WTC11 (cell line): Measurements from ENCODE around the gene MED9. TPM values are rescaled to one million over a fixed set of nuclear protein-coding genes. Genes with fewer than 3 reads are reported as not detected.

Experiments used
- ATAC-seq: fragments of 200-7000 bp; cut with Tn5 transposase; 2 replicates; pipeline ENCODE4 v1.10.0; 2021; ENCODE audit warnings: mild to moderate bottlenecking, moderate library complexity
- CTCF ChIA-PET: fragments of 300-600 bp; sonication (Branson Sonifier 250); formaldehyde crosslinking; loops from one replicate; lab custom pipeline; 2021; ENCODE audit warnings: antibody characterized with exemption; lab: Charles Lee
- POLR2A ChIA-PET: fragments of 350-600 bp; sonication (Branson Sonifier 250); formaldehyde crosslinking; loops from one replicate; lab custom pipeline; 2021; ENCODE audit warnings: antibody characterized with exemption; lab: Charles Lee
- DNase-seq: peaks from one replicate; pipeline ENCODE4 v3.0.0; 2021; ENCODE audit warnings: low spot score
- H3K27ac Mint-ChIP-seq: 2 replicates; pipeline ENCODE4 v1.8.0; 2021; ENCODE audit warnings: mixed read lengths
- H3K27me3 Mint-ChIP-seq: 2 replicates; pipeline ENCODE4 v1.8.0; 2021; ENCODE audit warnings: low read depth, mild to moderate bottlenecking, moderate library complexity, mixed read lengths
- H3K36me3 Mint-ChIP-seq: 2 replicates; pipeline ENCODE4 v1.8.0; 2021; ENCODE audit warnings: mixed read lengths
- H3K4me1 Mint-ChIP-seq: 2 replicates; pipeline ENCODE4 v1.8.0; 2022; ENCODE audit warnings: mixed read lengths
- H3K4me3 Mint-ChIP-seq: 2 replicates; pipeline ENCODE4 v1.8.0; 2021; ENCODE audit warnings: mild to moderate bottlenecking, moderate library complexity, mixed read lengths
- H3K9me3 Mint-ChIP-seq: 2 replicates; pipeline ENCODE4 v1.8.0; 2021; ENCODE audit warnings: mixed read lengths
- ATF1 ChIP-seq: sonication (generic); formaldehyde crosslinking; IDR thresholded peaks from 2 replicates; pipeline ENCODE4 v1.8.1; 2023; ENCODE audit warnings: mild to moderate bottlenecking, moderate library complexity, missing genetic modification reagents
- EMX1 ChIP-seq: fragments of 250-450 bp; sonication (Bioruptor Pico); IDR thresholded peaks from 2 replicates; pipeline ENCODE4 v1.8.0; 2021; ENCODE audit warnings: mild to moderate bottlenecking
- FOXP1 ChIP-seq: sonication (generic); formaldehyde crosslinking; IDR thresholded peaks from 2 replicates; pipeline ENCODE4 v1.8.0; 2022; ENCODE audit warnings: missing genetic modification reagents, mild to moderate bottlenecking, moderate library complexity, borderline replicate concordance
- GRHL2 ChIP-seq: fragments of 250-450 bp; sonication (Bioruptor Pico); IDR thresholded peaks from 2 replicates; pipeline ENCODE4 v1.8.0; 2022; ENCODE audit warnings: mild to moderate bottlenecking, moderate library complexity; ENCODE audit not compliant: insufficient replicate concordance, severe bottlenecking
- IRF2 ChIP-seq: sonication (generic); formaldehyde crosslinking; IDR thresholded peaks from 2 replicates; pipeline ENCODE4 v1.8.0; 2022; ENCODE audit warnings: low read depth, missing genetic modification reagents, borderline replicate concordance
- JUN ChIP-seq: sonication (generic); formaldehyde crosslinking; IDR thresholded peaks from 2 replicates; pipeline ENCODE4 v1.8.0; 2023; ENCODE audit warnings: mild to moderate bottlenecking, missing genetic modification reagents
- MYBL2 ChIP-seq: sonication (generic); formaldehyde crosslinking; IDR thresholded peaks from 2 replicates; pipeline ENCODE4 v1.8.1; 2023; ENCODE audit warnings: mild to moderate bottlenecking, moderate library complexity, missing genetic modification reagents
- NFYB ChIP-seq: sonication (generic); formaldehyde crosslinking; conservative IDR thresholded peaks from 2 replicates; pipeline ENCODE4 v1.8.0; 2022; ENCODE audit warnings: low read depth, missing genetic modification reagents
- RELA ChIP-seq: sonication (generic); formaldehyde crosslinking; IDR thresholded peaks from 2 replicates; pipeline ENCODE4 v1.8.1; 2022; ENCODE audit warnings: missing genetic modification reagents, mild to moderate bottlenecking, borderline replicate concordance
- ZNF671 ChIP-seq: fragments of 250-450 bp; sonication (Bioruptor Pico); IDR thresholded peaks from 2 replicates; pipeline ENCODE4 v1.8.0; 2021; ENCODE audit warnings: mild to moderate bottlenecking
- total RNA-seq: library from RNA; stranded (reverse); gene quantifications from 3 replicates; pipeline ENCODE4 v1.2.3, GENCODE V29; 2021
- TF ChIP-seq, protein P1 (sequence below): fragments of 200-600 bp; IDR thresholded peaks from 2 replicates; pipeline ENCODE4 v1.8.0; 2022; ENCODE audit warnings: antibody characterized with exemption
- TF ChIP-seq, protein P2 (sequence below): sonication (generic); formaldehyde crosslinking; conservative IDR thresholded peaks from 2 replicates; pipeline ENCODE4 v1.8.1; 2022; ENCODE audit warnings: mild to moderate bottlenecking, missing genetic modification reagents
- TF ChIP-seq, protein P3 (sequence below): sonication (generic); formaldehyde crosslinking; IDR thresholded peaks from 2 replicates; pipeline ENCODE4 v1.8.1; 2023; ENCODE audit warnings: mild to moderate bottlenecking, moderate library complexity, missing genetic modification reagents
- TF ChIP-seq, protein P4 (sequence below): sonication (generic); formaldehyde crosslinking; IDR thresholded peaks from 2 replicates; pipeline ENCODE4 v1.8.1; 2022; ENCODE audit warnings: mild to moderate bottlenecking, missing genetic modification reagents, moderate library complexity, borderline replicate concordance
- TF ChIP-seq, protein P5 (sequence below): sonication (generic); formaldehyde crosslinking; IDR thresholded peaks from 2 replicates; pipeline ENCODE4 v1.8.1; 2023; ENCODE audit warnings: mild to moderate bottlenecking, missing genetic modification reagents

Gene MED9
- total RNA-seq, 1 experiment from 2014 or later = 21.1 TPM

DNA sequence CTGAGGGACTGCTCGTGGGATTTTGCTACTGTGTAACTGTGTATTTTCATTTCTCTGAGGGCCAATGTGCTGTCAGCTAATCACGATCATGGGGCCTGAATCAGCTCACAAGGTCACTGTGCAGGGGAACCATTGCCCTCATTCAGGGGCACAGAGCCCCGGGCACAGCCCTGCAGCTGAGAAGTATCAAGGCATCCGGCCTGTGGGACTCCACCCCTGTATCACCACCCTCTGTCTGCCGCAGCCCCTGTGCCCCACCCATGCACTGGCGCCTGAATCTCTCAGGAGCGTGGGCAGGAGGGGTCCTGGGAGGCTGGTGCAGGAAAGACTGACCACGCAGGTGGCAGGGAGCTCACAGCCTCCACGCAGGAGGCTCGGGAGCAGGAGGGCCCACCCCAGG, 62.8 kb downstream of the MED9 start (continued):
- TF ChIP-seq, protein P1, sequence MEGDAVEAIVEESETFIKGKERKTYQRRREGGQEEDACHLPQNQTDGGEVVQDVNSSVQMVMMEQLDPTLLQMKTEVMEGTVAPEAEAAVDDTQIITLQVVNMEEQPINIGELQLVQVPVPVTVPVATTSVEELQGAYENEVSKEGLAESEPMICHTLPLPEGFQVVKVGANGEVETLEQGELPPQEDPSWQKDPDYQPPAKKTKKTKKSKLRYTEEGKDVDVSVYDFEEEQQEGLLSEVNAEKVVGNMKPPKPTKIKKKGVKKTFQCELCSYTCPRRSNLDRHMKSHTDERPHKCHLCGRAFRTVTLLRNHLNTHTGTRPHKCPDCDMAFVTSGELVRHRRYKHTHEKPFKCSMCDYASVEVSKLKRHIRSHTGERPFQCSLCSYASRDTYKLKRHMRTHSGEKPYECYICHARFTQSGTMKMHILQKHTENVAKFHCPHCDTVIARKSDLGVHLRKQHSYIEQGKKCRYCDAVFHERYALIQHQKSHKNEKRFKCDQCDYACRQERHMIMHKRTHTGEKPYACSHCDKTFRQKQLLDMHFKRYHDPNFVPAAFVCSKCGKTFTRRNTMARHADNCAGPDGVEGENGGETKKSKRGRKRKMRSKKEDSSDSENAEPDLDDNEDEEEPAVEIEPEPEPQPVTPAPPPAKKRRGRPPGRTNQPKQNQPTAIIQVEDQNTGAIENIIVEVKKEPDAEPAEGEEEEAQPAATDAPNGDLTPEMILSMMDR = no peak
- no peak for TF ChIP-seq IRF2 (CRISPR knock-in tag)
- TF ChIP-seq, all 79 proteins: peak for 0

DNA sequence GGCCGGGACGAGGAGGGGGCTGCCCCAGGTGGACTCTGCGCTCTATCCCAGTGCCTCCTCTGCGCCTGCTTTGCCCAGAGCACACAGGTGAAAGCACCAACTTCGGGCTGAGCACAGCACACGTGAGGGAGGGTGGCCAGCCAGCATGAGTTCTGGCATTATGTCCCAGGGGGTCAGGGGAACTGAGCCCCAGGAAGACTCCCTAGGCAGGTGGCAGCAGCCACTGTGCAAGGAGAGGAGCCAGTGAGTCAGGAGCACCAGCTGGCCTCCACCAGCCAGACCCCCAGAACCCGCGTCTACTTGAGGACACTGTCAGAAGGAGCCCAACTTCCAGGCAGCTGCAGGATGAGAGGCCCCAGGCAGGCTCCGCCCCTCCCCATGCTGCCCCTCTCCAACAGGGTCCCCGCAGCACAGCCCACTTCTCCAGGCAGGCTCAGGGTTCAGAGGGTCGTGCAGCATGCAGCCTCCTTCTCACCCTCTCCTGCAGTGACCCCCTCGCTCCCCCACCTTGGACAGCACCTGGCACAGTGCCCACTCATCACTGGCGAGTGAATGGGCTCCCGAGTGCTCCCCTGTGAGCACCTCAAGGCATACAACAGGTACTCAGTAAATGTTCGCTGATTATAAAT, 63.6 kb downstream of the MED9 start:
- no peaks in the 10 kb centered on the region for H3K9me3 Mint-ChIP-seq
- H3K36me3 Mint-ChIP-seq = no peaks in the 10 kb centered on the region
- peaks cover 4% of the 10 kb centered on the region; the same call in 1 of the 2 replicates for H3K4me1 Mint-ChIP-seq
- TF ChIP-seq EMX1 (CRISPR knock-in tag) (no peak), ZNF671 (CRISPR knock-in tag) (no peak), GRHL2 (CRISPR knock-in tag) (no peak), MYBL2 (no peak), NFYB (CRISPR knock-in tag) (no peak), RELA (CRISPR knock-in tag) (no peak), JUN (CRISPR knock-in tag) (no peak), ATF1 (CRISPR knock-in tag) (no peak), FOXP1 (CRISPR knock-in tag) (no peak)
- TF ChIP-seq, protein P2, sequence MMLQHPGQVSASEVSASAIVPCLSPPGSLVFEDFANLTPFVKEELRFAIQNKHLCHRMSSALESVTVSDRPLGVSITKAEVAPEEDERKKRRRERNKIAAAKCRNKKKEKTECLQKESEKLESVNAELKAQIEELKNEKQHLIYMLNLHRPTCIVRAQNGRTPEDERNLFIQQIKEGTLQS (CRISPR knock-in tag) = no peak
- TF ChIP-seq, protein P3, sequence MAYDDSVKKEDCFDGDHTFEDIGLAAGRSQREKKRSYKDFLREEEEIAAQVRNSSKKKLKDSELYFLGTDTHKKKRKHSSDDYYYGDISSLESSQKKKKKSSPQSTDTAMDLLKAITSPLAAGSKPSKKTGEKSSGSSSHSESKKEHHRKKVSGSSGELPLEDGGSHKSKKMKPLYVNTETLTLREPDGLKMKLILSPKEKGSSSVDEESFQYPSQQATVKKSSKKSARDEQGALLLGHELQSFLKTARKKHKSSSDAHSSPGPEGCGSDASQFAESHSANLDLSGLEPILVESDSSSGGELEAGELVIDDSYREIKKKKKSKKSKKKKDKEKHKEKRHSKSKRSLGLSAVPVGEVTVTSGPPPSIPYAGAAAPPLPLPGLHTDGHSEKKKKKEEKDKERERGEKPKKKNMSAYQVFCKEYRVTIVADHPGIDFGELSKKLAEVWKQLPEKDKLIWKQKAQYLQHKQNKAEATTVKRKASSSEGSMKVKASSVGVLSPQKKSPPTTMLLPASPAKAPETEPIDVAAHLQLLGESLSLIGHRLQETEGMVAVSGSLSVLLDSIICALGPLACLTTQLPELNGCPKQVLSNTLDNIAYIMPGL (CRISPR knock-in tag) = no peak
- TF ChIP-seq, protein P4, sequence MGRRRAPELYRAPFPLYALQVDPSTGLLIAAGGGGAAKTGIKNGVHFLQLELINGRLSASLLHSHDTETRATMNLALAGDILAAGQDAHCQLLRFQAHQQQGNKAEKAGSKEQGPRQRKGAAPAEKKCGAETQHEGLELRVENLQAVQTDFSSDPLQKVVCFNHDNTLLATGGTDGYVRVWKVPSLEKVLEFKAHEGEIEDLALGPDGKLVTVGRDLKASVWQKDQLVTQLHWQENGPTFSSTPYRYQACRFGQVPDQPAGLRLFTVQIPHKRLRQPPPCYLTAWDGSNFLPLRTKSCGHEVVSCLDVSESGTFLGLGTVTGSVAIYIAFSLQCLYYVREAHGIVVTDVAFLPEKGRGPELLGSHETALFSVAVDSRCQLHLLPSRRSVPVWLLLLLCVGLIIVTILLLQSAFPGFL (CRISPR knock-in tag) = no peak
- TF ChIP-seq, protein P5, sequence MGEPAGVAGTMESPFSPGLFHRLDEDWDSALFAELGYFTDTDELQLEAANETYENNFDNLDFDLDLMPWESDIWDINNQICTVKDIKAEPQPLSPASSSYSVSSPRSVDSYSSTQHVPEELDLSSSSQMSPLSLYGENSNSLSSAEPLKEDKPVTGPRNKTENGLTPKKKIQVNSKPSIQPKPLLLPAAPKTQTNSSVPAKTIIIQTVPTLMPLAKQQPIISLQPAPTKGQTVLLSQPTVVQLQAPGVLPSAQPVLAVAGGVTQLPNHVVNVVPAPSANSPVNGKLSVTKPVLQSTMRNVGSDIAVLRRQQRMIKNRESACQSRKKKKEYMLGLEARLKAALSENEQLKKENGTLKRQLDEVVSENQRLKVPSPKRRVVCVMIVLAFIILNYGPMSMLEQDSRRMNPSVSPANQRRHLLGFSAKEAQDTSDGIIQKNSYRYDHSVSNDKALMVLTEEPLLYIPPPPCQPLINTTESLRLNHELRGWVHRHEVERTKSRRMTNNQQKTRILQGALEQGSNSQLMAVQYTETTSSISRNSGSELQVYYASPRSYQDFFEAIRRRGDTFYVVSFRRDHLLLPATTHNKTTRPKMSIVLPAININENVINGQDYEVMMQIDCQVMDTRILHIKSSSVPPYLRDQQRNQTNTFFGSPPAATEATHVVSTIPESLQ (CRISPR knock-in tag) = no peak
- TF ChIP-seq, all 79 proteins: peak for 0
- ChIA-PET POLR2A (no interaction called here), CTCF (interaction anchor here (1.1 to 3.1 kb wide), 4 partner anchors 28 to 45 kb away, joined by 4 to 16 read pairs (median 10); partner anchors contain the start of gene RASD1)
- H3K4me3 Mint-ChIP-seq = no peak overlapping the region
- 0 out of 2 replicates have a peak overlapping the region, but pooled peaks have one; percentile 4 for H3K27ac Mint-ChIP-seq
- DNase-seq = peak; percentile 31
- no peaks in the 10 kb centered on the region for H3K27me3 Mint-ChIP-seq
- peak; percentile 63 for ATAC-seq
